NCI-H1694 treated with DMSO at 0.1 percent for 48 hours (cell line): ENCODE results near the gene ZNF563.

Experiments
- DNase-seq: peaks from one replicate; lab custom pipeline; 2025; lab: John Stamatoyannopoulos, UW

ZNF563 gene

DNA sequence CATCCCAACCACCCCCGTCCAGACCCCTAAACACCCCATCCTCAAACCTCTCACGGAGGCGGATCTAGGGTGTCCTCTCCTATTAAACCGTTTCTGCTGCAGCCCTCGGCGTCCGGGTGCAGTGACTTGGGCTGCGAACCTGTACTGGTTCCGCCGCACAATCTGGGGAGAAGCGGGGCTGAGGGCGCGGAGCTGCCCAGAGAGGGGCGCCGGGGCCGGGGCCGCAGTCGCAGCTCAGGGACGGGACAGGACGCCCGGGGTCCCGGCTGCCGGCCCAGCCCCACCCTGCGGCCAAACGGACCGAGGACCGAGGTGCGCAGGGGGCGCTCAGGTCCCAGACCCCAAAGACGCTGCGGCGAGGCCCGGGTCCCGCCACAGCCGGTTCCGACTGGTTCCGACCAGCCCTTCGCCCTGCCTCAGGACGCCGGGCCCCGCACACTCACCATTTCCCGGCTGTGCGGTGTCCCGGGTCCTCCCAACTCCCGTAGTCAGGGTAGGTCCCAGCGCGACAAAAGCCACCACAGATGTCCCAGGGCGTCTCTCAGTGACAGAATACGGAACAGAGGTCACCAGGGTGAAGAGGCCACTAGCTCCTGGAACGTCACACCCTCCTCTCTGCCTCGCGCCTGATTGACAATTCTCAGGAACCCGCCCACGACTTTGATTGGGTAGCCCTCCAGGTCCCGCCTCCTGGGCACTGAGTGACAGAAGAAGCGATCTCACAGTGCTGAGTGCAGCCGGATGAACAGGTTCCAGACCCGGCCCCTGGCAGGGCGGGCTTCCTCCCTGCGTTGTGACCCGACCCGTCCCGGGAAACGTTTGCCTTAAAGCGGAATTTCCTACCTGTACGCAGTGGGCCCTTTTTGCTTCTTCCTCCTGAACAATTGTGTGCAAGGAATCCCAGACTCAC lies 38.9 kb downstream of the ZNF563 start, which contains the start of gene ZNF44:
ZNF44 (minus strand) TSS at position 635 of the 910 bp plus-strand sequence; CDS start at position 446, 189 bp downstream.
- peak; percentile 38 for DNase-seq

GRCh38 chr19:12293777-12294248 lies 39.6 kb downstream of the ZNF563 start:
- DNase-seq = no peak

GRCh38 chr19:12289790-12290065 lies 43.7 kb downstream of the ZNF563 start:
- DNase-seq = no peak

GRCh38 chr19:12287958-12288500 lies 45.4 kb downstream of the ZNF563 start:
- DNase-seq = no peak

GRCh38 chr19:12284631-12285030 lies 48.8 kb downstream of the ZNF563 start:
- DNase-seq = no peak

- no peak for DNase-seq
Measured at GRCh38 chr19:12284226-12284625, 49.2 kb downstream of the ZNF563 start.

GRCh38 chr19:12278713-12279112 lies 54.7 kb downstream of the ZNF563 start:
- DNase-seq = no peak

DNA sequence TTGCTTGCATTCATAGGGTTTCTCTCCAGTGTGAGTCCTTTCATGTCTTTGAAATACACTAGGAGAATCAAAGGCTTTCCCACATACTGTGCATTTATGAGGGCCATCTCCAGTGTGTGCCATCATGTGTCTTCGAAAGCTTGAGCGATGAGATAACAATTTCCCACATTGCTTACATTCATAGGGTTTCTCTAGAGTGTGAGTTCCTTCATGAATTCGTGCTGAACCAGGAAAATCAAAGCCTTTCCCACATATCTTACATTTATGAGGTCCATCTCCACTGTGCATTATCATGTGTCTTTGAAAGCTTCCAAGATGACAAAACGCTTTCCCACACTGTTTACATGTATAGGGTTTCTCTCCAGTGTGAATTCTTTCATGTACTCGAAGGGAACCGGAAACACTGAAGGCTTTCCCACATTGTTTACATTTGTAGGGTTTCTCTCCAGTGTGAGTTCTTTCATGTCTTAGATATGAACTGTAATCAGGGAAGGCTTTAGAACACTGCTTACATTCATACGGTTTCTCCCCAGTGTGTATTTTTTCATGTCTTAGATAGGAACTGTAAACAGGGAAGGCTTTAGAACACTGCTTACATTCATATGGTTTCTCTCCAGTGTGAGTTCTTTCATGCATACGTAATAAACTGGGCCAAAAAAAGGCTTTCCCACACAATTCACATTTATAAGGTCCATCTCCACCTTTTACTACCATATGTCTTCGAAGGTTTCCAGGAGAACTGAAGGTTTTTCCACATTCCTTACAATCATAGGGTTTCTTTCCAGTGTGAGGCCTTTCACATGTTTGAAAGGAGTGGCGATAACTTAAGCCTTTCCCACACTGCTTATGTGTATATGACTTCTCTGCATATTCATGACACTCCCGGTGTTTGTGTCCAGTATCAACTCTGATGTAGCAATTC lies 60.2 kb downstream of the ZNF563 start:
- no peak for DNase-seq

GRCh38 chr19:12272386-12272785 lies 61.0 kb downstream of the ZNF563 start:
- no peak for DNase-seq

GRCh38 chr19:12270854-12271253 lies 62.6 kb downstream of the ZNF563 start:
- no peak for DNase-seq
